GM21367 (cell line): Measurements from ENCODE around the gene SWAP70.
"Not testable (repeated sequence)": the region's sequence is repeated elsewhere in the genome, so short reads cannot be mapped to it uniquely, and the experiment has no call there.

ENCODE experiments used
- ATAC-seq: cut with Tn5 transposase; IDR thresholded peaks from one replicate; pipeline ENCODE4 v1.9.1; 2021; ENCODE audit not compliant: unreplicated experiment

Gene SWAP70

GRCh38 chr11:9689721-9690120 lies 25.8 kb downstream of the SWAP70 start:
- ATAC-seq = no peak

GRCh38 chr11:9691865-9692264 lies 28.0 kb downstream of the SWAP70 start:
- no peak for ATAC-seq

- no peak for ATAC-seq
Observed at GRCh38 chr11:9692691-9693090, 28.8 kb downstream of the SWAP70 start.

- ATAC-seq = no peak
Observed at GRCh38 chr11:9693801-9694553, 30.1 kb downstream of the SWAP70 start.

DNA sequence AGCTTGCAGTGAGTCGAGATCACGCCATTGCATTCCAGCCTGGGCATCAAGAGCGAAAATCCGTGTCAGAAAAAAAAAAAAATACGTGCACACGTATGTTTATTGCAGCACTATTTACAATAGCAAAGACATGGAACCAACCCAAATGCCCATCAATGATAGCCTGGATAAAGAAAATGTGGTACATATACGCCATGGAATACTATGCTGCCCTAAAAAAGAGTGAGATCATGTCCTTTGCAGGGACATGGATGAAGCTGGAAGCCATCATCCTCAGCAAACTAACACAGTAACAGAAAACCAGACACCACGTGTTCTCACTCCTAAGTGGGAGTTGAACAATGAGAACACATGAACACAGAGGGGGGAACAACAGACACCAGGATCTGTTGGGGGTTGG lies 31.4 kb downstream of the SWAP70 start:
- not testable (repeated sequence) for ATAC-seq

DNA sequence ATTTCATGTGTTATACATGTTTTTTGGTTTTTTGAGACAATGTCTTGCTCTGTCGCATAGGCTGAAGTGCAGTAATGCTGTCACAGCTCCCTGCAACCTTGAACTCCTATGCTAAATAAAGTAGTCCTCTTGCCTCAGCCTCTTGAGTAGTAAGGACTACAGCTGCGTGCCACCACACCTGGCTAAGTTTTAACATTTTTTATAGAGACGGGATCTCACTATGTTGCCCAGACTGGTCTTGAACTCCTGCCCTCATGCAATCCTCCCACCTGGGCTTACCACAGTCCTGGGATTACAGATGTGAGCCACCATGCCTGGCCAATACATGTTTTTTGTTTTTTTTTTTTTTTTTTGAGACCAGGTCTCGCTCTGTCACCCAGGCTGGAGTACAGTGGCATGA lies 33.9 kb downstream of the SWAP70 start:
- ATAC-seq = no peak

DNA sequence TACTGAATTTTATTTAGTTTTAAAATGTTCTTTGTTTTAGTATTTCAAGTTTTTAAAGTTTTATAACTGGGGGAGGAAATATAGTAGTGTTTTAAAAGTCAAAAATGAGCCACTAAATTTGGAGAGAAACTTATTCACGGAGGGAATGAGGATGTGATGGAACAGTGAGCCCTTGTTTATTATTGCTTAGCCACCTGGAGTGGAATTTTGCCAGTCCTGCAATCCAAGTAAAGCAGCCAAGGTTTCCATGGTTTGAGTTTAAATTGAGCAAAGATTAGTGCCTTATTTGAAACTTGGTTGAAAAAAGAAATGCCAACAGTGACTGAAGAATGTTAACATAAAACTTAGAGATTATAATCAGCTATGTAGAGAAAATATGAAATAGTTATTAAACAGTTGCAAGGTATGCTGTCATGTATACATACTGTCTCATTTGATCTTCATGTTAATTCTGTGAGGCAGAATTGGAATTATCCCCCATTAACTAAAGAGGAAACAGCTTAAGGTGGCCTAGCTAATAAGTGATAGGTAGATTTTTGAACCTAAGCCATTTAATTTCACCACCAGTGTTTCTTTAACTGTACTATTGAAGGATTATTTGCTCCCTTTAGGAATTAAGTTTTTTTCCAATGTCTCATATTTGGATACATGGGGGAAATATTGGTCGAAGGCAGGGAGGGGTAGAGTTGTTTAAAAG lies 36.4 kb downstream of the SWAP70 start:
- no peak for ATAC-seq

DNA sequence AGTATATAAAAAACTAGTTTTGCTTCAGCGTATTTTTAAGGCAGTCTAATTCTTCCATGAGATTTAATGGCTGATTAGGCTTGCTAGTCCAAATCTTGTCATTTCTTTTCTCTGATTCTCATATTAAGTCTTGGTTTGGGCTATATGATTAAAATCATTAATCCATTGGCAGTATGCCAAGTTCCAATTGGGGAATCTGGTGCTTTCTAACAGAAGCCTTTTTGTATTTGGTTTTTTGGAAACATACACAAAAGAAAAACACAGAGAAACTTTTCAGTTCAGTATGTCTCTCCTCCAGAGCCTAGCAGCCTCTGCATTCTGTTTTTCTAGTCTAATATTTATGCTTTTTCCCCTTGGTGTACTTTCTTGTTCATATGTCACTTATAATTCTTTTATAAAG lies 37.9 kb downstream of the SWAP70 start:
- ATAC-seq = no peak

- ATAC-seq = no peak
Observed at GRCh38 chr11:9703280-9703679, 39.4 kb downstream of the SWAP70 start.

DNA sequence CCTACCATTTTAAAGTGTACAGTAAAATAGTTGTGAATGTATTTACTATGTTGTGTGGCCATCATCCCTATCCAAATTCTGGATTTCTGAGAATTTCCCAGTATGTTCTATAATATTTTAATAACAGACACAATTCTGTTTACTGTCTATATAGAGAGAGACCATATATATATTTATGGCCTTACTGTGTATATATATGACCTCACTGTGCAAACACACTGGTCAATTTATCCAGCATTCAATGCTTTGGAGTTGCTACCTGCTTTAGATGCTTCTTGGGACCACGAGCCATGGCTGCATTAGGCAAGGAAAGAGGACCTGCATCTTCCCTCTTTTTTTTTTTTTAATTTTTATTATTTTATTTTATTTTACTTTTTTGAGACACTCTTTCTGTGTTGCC lies 40.2 kb downstream of the SWAP70 start:
- no peak for ATAC-seq

GRCh38 chr11:9704620-9705019 lies 40.7 kb downstream of the SWAP70 start:
- no peak for ATAC-seq

- not testable (repeated sequence) for ATAC-seq
Observed at GRCh38 chr11:9705361-9705760, 41.5 kb downstream of the SWAP70 start.

DNA sequence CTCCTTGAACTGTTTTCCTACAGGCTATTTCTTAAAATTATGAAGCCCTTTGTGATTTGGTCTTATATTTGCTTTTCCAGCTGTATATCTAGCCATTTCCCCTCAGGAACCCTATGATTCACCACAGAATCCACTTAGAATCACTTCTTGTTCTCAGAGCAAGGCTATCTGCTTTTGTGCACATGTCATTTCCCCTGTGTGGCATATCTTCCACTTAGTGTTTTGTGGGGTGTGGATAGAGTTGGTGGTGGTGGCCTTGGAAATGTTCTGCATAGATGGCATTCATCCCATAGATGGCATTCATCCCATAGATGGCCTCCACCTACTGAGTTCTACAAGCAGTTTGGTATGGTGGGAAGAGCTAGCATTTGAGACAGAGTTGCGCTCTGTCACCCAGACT lies 44.7 kb downstream of the SWAP70 start:
- ATAC-seq = no peak

- no peak for ATAC-seq
Observed at GRCh38 chr11:9710223-9710622, 46.3 kb downstream of the SWAP70 start.

GRCh38 chr11:9710852-9711251 lies 47.0 kb downstream of the SWAP70 start:
- ATAC-seq = no peak

GRCh38 chr11:9711454-9712307 lies 47.8 kb downstream of the SWAP70 start:
- no peak for ATAC-seq

GRCh38 chr11:9714272-9714940 lies 50.5 kb downstream of the SWAP70 start:
- no peak for ATAC-seq

DNA sequence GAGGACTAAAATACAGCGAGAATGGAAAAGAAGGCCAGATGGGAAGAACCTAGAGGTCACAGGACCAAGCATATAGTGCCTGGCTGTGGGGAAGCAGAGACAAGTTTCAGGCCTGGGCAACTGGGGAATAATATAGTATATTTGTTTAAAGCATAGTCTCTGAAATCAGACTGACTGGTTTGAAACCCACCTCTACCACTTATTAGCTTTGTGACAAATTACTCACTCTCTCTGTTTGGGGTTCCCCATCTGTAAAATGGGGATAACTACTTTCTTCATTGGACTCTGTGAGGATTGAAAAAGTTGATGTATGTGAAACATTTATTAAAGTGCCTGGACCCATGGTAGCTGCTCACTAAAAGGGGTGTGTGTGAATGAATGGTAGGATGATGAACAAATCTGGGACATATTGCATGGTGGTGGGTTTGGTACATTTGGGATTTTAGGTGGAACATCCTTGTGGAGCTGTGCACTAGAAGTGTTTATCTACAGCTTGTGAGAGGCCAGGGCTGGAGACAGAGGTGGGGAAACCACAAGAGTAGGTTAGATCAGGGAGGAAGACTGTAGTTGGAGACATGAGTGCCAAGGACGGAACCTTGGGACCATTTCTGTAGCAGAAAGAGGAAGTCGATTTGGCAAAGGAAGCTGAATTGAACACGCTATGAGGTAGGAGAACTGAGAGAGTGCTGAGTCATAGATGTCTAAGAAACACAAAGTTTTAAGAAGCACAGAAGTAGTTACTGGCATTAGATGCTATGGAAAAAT lies 52.6 kb downstream of the SWAP70 start:
- peak; percentile 76 for ATAC-seq

- ATAC-seq = no peak
Observed at GRCh38 chr11:9717040-9717357, 53.1 kb downstream of the SWAP70 start.

- ATAC-seq = no peak
Observed at GRCh38 chr11:9717719-9718118, 53.8 kb downstream of the SWAP70 start.

GRCh38 chr11:9718147-9718546 lies 54.3 kb downstream of the SWAP70 start:
- no peak for ATAC-seq
